RWPE2 (cell line): ENCODE data around the gene CDX2.

Source experiments
- ATAC-seq: fragments of 200-7000 bp; cut with Tn5 transposase; 3 replicates; pipeline ENCODE4 v1.9.1; 2021; ENCODE audit warnings: low read depth
- DNase-seq: peaks from one replicate; pipeline ENCODE4 v3.0.0-alpha.2; 2020; ENCODE audit warnings: low spot score
- H3K27ac ChIP-seq: fragments of 450-650 bp; 2 replicates; pipeline ENCODE4 v1.5.1; 2017; ENCODE audit warnings: mild to moderate bottlenecking; ENCODE audit not compliant: poor library complexity, severe bottlenecking
- H3K27me3 ChIP-seq: fragments of 250-450 bp; sonication (Bioruptor Pico); 2 replicates; pipeline ENCODE4 v1.5.1; 2021; ENCODE audit warnings: mild to moderate bottlenecking, moderate library complexity; ENCODE audit not compliant: insufficient read depth, poor library complexity, severe bottlenecking
- H3K36me3 ChIP-seq: fragments of 250-450 bp; sonication (Bioruptor Pico); 2 replicates; pipeline ENCODE4 v1.5.1; 2020; ENCODE audit warnings: low read depth, mild to moderate bottlenecking, moderate library complexity
- H3K4me1 ChIP-seq: fragments of 250-450 bp; sonication (Bioruptor Pico); 2 replicates; pipeline ENCODE4 v1.5.1; 2021; ENCODE audit warnings: mild to moderate bottlenecking, moderate library complexity; ENCODE audit not compliant: insufficient read depth, poor library complexity, severe bottlenecking
- H3K4me3 ChIP-seq: fragments of 250-450 bp; sonication (Bioruptor Pico); 2 replicates; pipeline ENCODE4 v1.5.1; 2021; ENCODE audit warnings: mild to moderate bottlenecking, moderate library complexity; ENCODE audit not compliant: severe bottlenecking
- H3K9me3 ChIP-seq: fragments of 250-450 bp; sonication (Bioruptor Pico); 2 replicates; pipeline ENCODE4 v1.5.1; 2021; ENCODE audit warnings: mild to moderate bottlenecking, moderate library complexity; ENCODE audit not compliant: severe bottlenecking
- CTCF ChIP-seq: fragments of 450-650 bp; IDR thresholded peaks from one replicate; pipeline ENCODE4 v1.5.1; 2017; ENCODE audit warnings: mild to moderate bottlenecking, moderate library complexity; ENCODE audit not compliant: poor library complexity, severe bottlenecking

Gene CDX2

GRCh38 chr13:27976362-27977091 is 7.4 kb upstream of the CDX2 start:
- Histone ChIP-seq H3K4me1 (no peaks in the 10 kb centered on the region), H3K27ac (no peak overlapping the region), H3K4me3 (no peak overlapping the region), H3K36me3 (no peaks in the 10 kb centered on the region), H3K9me3 (no peaks in the 10 kb centered on the region), H3K27me3 (peaks cover 96% of the 10 kb centered on the region)
- DNase-seq (no peak), ATAC-seq (no peak)
- TF ChIP-seq CTCF, result no peak

GRCh38 chr13:27975564-27976361 is 6.6 kb upstream of the CDX2 start:
- Histone ChIP-seq H3K27ac (no peak overlapping the region), H3K4me3 (no peak overlapping the region), H3K9me3 (no peaks in the 10 kb centered on the region), H3K4me1 (no peaks in the 10 kb centered on the region), H3K36me3 (no peaks in the 10 kb centered on the region), H3K27me3 (peaks cover 96% of the 10 kb centered on the region)
- ATAC-seq (no peak), DNase-seq (no peak)
- no peak for TF ChIP-seq CTCF

GRCh38 chr13:27973961-27974662 is 5.0 kb upstream of the CDX2 start:
- H3K27me3 ChIP-seq, result peaks cover 96% of the 10 kb centered on the region

DNA sequence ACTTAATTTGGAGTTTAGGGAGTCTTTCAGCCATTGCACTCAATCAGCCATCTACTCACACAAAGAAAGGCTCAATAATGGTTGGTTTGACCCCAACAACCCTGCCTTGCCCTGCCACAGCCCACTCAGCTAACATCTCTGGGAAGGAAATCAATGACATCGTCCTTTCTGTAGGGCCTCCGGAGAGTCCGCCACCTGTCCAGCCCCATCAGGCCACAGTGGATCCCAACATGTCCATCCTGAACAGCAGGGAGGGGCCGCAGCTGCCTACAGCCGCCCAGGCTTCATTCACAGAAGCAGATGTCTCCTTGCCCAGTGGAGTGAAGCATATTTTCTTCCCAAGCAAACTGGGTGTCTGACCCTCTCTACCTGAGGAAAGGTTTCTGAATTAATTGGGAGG is 4.2 kb upstream of the CDX2 start:
- Histone ChIP-seq H3K9me3 (no peaks in the 10 kb centered on the region), H3K36me3 (no peaks in the 10 kb centered on the region), H3K27ac (no peak overlapping the region), H3K4me3 (no peak overlapping the region), H3K27me3 (peaks cover 96% of the 10 kb centered on the region), H3K4me1 (no peaks in the 10 kb centered on the region)
- DNase-seq, result no peak
- ATAC-seq, result no peak
- TF ChIP-seq CTCF, result no peak

More at GRCh38 chr13:27973961-27974662, 5.0 kb upstream of the CDX2 start:
- no peak for TF ChIP-seq CTCF
- ATAC-seq (no peak), DNase-seq (no peak)
- H3K36me3 ChIP-seq, result no peaks in the 10 kb centered on the region
- H3K4me1 ChIP-seq, result no peaks in the 10 kb centered on the region
- no peak overlapping the region for H3K27ac ChIP-seq
- H3K4me3 ChIP-seq, result no peak overlapping the region
- H3K9me3 ChIP-seq, result no peaks in the 10 kb centered on the region
